HG03280 (cell line): Measurements from ENCODE around the gene SPSB4.
"Not testable (repeated sequence)": the region's sequence is repeated elsewhere in the genome, so short reads cannot be mapped to it uniquely, and the experiment has no call there.

Experiments
- ATAC-seq: cut with Tn5 transposase; IDR thresholded peaks from one replicate; pipeline ENCODE4 v1.9.1; 2021; ENCODE audit warnings: mild to moderate bottlenecking, moderate library complexity; ENCODE audit not compliant: unreplicated experiment

Gene SPSB4

GRCh38 chr3:141093971-141094684, 43.0 kb downstream of the SPSB4 start:
- no peak for ATAC-seq

GRCh38 chr3:141094790-141095545, 43.8 kb downstream of the SPSB4 start:
- ATAC-seq, result no peak

DNA sequence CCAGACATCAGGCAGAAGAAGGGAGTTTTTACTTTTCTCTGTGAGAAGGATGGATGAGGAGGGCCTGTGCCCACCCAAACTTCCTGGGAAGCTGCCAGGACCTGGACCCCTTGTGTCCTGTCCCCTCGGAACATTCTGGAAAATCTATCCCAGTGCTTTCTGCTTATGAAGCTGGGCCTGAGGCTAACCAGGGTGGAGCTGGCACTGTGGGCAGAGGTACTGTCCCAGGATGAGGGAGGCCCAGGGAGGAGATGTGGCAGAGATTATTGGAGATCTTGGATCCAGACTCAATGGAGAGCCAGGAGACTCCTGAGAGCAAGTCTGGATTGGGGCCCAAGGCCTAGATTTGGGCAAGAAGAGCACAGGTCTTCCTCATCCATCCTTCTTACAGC, 44.4 kb downstream of the SPSB4 start:
- no peak for ATAC-seq

- no peak for ATAC-seq
Observed at GRCh38 chr3:141096164-141096563, 45.0 kb downstream of the SPSB4 start.

GRCh38 chr3:141096981-141097380, 45.8 kb downstream of the SPSB4 start:
- ATAC-seq, result no peak

- no peak for ATAC-seq
Observed at GRCh38 chr3:141100112-141100511, 49.0 kb downstream of the SPSB4 start.

DNA sequence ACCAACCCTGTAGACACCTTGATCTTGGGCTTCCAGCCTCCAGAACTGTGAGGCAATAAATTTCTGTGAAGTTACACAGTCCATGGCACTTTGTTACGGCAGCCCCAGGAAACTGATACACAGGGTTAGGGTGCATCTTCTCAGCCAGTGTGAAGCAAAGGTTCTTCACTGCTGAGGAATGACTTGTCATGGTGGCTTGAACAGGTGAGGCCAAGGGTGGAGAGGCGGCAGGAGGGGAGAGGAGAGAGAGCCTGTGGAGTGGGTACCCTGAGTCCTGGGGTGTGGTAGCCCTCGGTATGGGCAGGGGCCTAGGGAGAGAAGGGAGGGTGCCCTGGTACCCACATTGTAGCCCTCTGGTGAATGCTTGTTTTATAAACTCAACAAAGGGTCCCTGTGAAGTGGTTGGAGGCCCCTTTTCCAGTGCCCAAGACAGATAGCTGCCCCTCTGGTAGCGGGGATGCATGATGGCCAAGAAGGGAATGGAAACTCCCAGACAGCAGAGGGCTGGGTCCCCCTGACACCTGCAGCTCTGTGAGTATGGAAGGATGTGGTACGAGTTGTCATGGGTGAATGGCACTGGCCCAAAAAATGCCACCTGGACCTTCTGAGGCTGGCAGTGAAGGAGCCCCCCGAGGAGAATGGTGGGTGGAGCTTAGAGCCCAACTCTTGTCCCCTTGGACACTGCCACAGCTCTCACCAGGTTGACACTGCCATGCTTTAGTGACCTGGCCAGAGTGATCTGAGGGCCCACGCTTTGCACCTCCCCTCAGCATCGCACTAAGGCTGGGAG, 49.6 kb downstream of the SPSB4 start:
- ATAC-seq, result no peak

DNA sequence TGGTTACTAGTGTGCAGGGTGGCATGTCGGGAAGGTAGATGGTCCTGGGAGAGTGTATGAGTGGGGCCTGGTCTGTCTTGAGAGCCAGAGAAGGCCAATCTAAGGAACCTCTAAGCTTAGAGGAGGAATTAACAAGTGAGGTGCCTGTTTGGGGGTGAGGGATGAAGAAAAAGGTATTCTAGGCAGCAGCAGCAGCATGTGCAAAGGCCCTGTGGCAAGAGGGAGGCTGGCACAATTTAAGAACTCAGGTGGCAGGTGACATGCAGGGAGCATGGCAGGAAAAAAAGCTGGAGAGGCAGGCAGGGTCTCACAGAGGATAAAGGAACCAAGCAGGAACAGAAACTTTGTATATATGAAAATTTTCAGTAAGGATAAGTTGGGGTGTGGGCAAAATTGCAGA, 51.2 kb downstream of the SPSB4 start:
- ATAC-seq, result no peak

DNA sequence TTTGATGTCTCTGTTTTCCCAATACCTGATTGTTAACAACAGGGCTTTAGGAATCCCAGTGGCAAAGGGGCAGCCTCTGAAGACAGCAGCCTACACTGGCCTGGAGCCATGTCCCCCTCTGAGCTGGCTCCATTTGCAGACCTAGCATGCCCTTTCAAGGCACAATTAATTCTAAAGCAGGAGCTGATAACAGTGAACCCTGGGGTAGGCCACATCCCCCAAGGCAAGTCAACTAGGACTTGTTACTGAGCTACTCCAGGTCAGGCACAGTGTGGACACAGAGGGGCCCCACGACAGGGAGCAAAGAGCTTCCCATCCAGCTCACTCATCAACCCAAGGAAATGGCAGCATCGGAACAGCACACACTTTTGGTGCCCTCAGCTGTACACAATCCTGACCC, 51.9 kb downstream of the SPSB4 start:
- ATAC-seq, result no peak

GRCh38 chr3:141103503-141103902, 52.4 kb downstream of the SPSB4 start:
- no peak for ATAC-seq

DNA sequence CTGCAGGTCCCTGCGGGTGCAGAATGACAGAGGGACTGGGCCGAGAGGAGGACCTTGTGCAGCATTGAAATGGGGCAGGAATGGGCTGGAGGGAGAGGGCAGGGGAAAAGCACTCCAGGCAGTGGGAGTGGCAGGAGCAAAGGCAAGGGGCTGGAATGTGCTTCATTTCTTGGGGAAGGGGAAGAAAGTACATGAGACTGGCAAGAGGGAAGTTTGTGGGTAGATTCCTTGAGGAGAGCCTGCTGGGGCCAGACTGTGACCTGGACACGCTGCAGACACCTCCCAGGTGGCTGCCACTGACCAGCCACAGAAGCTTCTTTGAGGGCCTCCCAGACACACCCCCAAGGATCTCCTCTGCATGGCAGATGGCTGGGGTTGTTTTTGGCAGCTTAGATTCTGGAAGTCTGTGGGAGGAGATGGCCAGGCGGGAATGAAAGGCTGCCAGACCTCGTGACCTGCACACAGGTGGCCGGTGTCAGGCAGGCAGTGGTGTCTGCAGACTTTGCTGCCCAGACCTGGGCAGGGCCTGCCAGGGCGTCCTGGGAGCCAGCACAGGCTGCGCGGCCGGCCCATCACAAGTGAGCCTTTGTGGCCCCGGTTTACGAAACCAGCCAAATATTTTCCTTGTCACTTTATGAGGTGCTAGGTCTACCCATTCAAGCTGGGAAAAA, 53.1 kb downstream of the SPSB4 start:
- no peak for ATAC-seq

DNA sequence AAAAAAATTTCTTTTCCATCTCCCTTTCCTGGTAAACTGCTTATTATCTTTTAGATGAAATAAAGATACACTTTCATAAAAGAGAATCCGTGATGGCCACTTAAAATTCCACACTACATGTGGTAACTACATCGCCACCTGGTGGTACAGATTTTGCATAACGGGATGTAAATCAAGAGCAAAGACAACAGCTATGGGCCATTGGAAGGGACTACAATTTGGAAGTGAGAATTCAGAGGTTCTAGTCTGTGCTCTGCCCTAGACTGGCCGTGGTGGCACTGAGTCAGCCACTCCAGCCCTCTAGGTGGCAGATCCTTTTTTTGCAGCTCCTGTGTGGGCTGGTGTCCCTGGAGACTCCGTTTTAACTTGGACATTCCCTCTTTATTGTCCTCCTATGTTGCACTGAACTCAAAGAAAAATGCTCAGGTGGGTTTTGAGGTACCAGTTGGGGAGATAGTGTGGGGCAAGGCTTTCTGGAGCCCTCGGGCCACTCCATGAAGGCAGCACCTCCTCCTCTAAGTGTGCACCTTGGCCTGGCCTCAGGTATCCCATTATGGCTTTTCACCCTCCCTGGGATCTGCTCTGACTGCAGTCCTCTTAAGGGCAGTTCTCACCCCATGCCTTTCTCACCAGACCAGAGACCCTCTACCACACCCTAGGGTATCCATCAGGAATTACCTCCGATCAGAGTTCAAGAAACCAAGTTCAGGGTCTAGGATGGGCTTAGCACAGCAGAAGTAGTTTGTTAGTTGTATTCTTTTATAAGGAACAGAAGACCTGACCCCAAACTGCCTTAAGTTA, 54.9 kb downstream of the SPSB4 start:
- ATAC-seq, result no peak

DNA sequence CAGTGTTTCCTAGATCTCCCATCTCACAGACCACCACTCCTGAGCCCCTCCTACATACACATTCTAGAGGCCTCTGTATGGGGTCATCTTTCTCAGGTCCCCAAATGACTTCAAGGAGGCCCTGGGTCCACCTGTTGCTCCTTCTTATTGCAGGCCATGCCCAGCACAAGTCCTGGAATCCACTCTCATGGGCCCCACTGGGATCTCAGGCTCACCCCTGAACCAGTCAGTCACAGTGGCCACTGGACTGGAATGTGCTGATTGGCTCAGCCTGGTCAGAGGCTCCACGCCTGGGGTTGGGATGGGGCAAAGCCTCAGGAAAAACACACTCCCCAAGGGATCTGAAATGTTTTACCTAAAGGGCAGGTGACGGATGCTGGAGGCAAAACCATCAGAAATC, 55.7 kb downstream of the SPSB4 start:
- no peak for ATAC-seq

DNA sequence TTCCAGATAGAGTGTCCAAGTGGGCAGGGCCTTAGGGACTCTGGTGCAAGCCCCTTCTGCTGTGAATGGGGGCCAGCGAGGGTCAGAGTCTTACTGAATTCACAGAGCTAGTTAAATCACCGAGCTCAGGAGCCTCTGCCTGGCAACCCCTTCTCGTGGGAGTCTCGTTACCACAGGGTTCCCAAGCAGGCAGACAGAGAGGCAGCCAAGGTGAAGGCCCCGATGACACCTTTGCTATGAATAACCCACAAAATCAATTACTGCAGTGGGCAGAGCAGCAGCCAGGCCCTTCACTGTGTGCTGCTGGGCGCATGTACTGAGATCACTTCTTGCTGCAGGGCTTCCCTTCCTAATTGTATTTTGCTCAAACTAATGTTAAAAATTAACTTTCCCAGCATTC, 56.9 kb downstream of the SPSB4 start:
- ATAC-seq, result no peak

DNA sequence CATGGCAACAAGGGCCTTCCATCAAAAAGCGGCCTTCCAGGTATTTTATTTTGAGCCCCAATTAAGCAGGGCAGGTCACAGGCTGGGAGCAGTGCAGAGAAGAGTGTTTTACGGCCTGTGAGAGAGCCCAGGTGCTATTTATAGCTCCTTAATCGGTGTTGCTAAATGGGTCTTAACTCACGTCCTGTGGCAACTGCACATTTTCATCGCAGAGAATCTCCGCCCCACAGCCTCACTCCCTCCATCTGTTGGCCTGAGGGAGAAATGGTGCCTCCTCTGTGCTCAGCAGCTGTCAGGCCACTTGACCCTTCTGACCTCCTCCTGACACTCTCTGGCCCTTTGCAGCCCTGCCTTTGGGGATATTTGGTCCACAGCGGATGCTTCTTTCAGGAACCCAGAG, 58.6 kb downstream of the SPSB4 start:
- ATAC-seq, result no peak

- ATAC-seq, result no peak
Observed at GRCh38 chr3:141110322-141110721, 59.2 kb downstream of the SPSB4 start.

GRCh38 chr3:141111364-141112155, 60.4 kb downstream of the SPSB4 start:
- ATAC-seq, result no peak

GRCh38 chr3:141112686-141113297, 61.6 kb downstream of the SPSB4 start:
- no peak for ATAC-seq

DNA sequence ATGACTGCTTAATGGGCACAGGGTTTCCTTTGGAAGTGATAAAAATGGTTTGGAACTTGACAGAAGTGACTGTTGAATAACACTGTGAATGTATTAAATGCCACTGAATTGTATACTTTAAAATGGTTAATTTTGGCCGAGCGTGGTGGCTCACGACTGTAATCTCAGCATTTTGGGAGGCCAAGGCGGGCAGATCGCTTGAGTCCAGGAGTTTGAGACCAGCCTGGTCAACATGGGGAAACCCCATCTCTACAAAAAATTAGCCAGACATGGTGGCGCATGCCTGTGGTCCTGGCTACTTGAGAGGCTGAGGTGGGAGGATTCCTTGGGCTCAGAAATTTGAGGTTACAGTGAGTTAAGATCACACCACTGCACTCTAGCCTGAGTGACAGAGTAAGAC, 62.5 kb downstream of the SPSB4 start:
- not testable (repeated sequence) for ATAC-seq
